Measurements from ENCODE around the gene C15orf62. TPM values are rescaled to one million over a fixed set of nuclear protein-coding genes. Genes with fewer than 3 reads are reported as not detected.

C15orf62 gene
- total and polyA plus RNA-seq, 7 donors = 0.05 to 0.19 (median 0.07) TPM; not detected in 4

- Histone ChIP-seq H3K4me3 (no peak overlapping the region), H3K9me3 (no peaks in the 10 kb centered on the region), H3K36me3 (ENCODE audit: insufficient read depth in 1 of 2, low read depth in 1 of 2) (no peaks in the 10 kb centered on the region), H3K27ac (no peak overlapping the region), H3K4me1 (no peaks in the 10 kb centered on the region), H3K27me3 (ENCODE audit: insufficient read depth in 3 of 3, low read length in 2 of 3) (no peaks in the 10 kb centered on the region)
- ATAC-seq (no peak), DNase-seq (no peak)
- intact Hi-C loops (cut with DNase I) = no loop called here
- 88 to 92% (median 89%) methylated on average over 2 of the region's 2 CpGs for WGBS, 3 donors
- TF ChIP-seq CTCF (IDR thresholded peaks at IDR 0.05) = no peak
These were observed 45.9 kb upstream of the C15orf62 start for GRCh38 chr15:40723919-40724318.

- Histone ChIP-seq H3K27me3 (ENCODE audit: insufficient read depth in 3 of 3, low read length in 2 of 3) (no peaks in the 10 kb centered on the region), H3K4me1 (no peaks in the 10 kb centered on the region), H3K4me3 (no peak overlapping the region), H3K9me3 (no peaks in the 10 kb centered on the region), H3K36me3 (ENCODE audit: insufficient read depth in 1 of 2, low read depth in 1 of 2) (peaks cover 3 to 32% of the 10 kb centered on the region in 2 donors), H3K27ac (no peak overlapping the region)
- no peak for TF ChIP-seq CTCF (IDR thresholded peaks at IDR 0.05)
- ATAC-seq = no peak
- 67 to 74% (median 73%) methylated on average over 3 of the region's 3 CpGs for WGBS, 3 donors
- intact Hi-C loops (cut with DNase I) = no loop called here
- no peak for DNase-seq
These were observed 38.7 kb upstream of the C15orf62 start for GRCh38 chr15:40731034-40731433.

GRCh38 chr15:40736575-40736974, 33.2 kb upstream of the C15orf62 start:
- H3K4me1 ChIP-seq = peaks cover 5% of the 10 kb centered on the region
- peaks cover 12 to 77% of the 10 kb centered on the region in 2 donors for H3K36me3 ChIP-seq (ENCODE audit: insufficient read depth in 1 of 2, low read depth in 1 of 2)
- no peak for TF ChIP-seq CTCF (IDR thresholded peaks at IDR 0.05)
- WGBS, 3 donors = 92% methylated on average over 4 of the region's 4 CpGs
- H3K27ac ChIP-seq = no peak overlapping the region
- intact Hi-C loops (cut with DNase I) = no loop called here
- no peak for DNase-seq
- H3K27me3 ChIP-seq (ENCODE audit: insufficient read depth in 3 of 3, low read length in 2 of 3) = no peaks in the 10 kb centered on the region
- no peak for ATAC-seq
- no peak overlapping the region for H3K4me3 ChIP-seq
- H3K9me3 ChIP-seq = no peaks in the 10 kb centered on the region

- intact Hi-C loops (cut with DNase I) = no loop called here
- Histone ChIP-seq H3K9me3 (no peaks in the 10 kb centered on the region), H3K36me3 (ENCODE audit: insufficient read depth in 1 of 2, low read depth in 1 of 2) (peaks cover 12 to 82% of the 10 kb centered on the region in 2 donors), H3K27me3 (ENCODE audit: insufficient read depth in 3 of 3, low read length in 2 of 3) (no peaks in the 10 kb centered on the region), H3K27ac (no peak overlapping the region), H3K4me1 (peaks cover 5% of the 10 kb centered on the region), H3K4me3 (no peak overlapping the region)
- TF ChIP-seq CTCF (IDR thresholded peaks at IDR 0.05) = no peak
- DNase-seq = no peak
- 86 to 98% (median 88%) methylated on average over 3 of the region's 3 CpGs for WGBS, 3 donors
- no peak for ATAC-seq
These were observed 32.7 kb upstream of the C15orf62 start for GRCh38 chr15:40737048-40737447.

GRCh38 chr15:40739047-40739446, 30.7 kb upstream of the C15orf62 start:
- Histone ChIP-seq H3K27ac (no peak overlapping the region), H3K9me3 (no peaks in the 10 kb centered on the region), H3K4me1 (peaks cover 19% of the 10 kb centered on the region), H3K27me3 (ENCODE audit: insufficient read depth in 3 of 3, low read length in 2 of 3) (no peaks in the 10 kb centered on the region), H3K36me3 (ENCODE audit: insufficient read depth in 1 of 2, low read depth in 1 of 2) (peaks cover 12 to 89% of the 10 kb centered on the region in 2 donors), H3K4me3 (no peak overlapping the region)
- WGBS, 3 donors = 42 to 44% (median 44%) methylated on average over 2 of the region's 2 CpGs
- intact Hi-C loops (cut with DNase I) = no loop called here
- ATAC-seq (no peak), DNase-seq (no peak)
- TF ChIP-seq CTCF (IDR thresholded peaks at IDR 0.05) = no peak

Data from psoas muscle (tissue), 8 donors.